ENCODE measurements around the gene ELAVL4. TPM values are rescaled to one million over a fixed set of nuclear protein-coding genes. Genes with fewer than 3 reads are reported as not detected.

The ELAVL4 gene
- total RNA-seq, 1 experiment from 2014 or later: not detected

- ChIA-PET RAD21 (ENCODE audit: low non-redundant PET in 1 of 2, low total read pairs in 2 of 2, uncharacterized antibody in 2 of 2, unreplicated experiment in 2 of 2) (no interaction called here), CTCF (no interaction called here), POLR2A (no interaction called here)
- H3K4me1 ChIP-seq (ENCODE audit: control insufficient read depth in 1 of 2, insufficient read depth in 2 of 2, low read length in 2 of 2): no peaks in the 10 kb centered on the region
- H4K20me1 ChIP-seq (ENCODE audit: insufficient read depth): no peaks in the 10 kb centered on the region
- H3K9me3 ChIP-seq (ENCODE audit: control insufficient read depth in 1 of 2, insufficient read depth in 1 of 2, low read depth in 1 of 2, low read length in 2 of 2): no peaks in the 10 kb centered on the region
- DNase-seq (ENCODE audit: low read depth, low spot score): no peak
- no peak for ATAC-seq
- H3K4me3 ChIP-seq (replicated peaks in 1 of 2; ENCODE audit: low read depth in 1 of 2, low read length in 2 of 2): no peak overlapping the region
- intact Hi-C loops (cut with micrococcal nuclease): no loop called here
- H3K9ac ChIP-seq (ENCODE audit: low read length): no peak overlapping the region
- no peaks in the 10 kb centered on the region for H3K9me2 ChIP-seq (ENCODE audit: insufficient read depth)
- no peaks in the 10 kb centered on the region for H3K27me3 ChIP-seq (ENCODE audit: insufficient read depth, low read length)
- H3K4me2 ChIP-seq (ENCODE audit: low read length): no peak overlapping the region
- H3K27ac ChIP-seq (ENCODE audit: low read depth, low read length): no peak overlapping the region
- H2AFZ ChIP-seq (ENCODE audit: low read depth, low read length, poor library complexity, severe bottlenecking): no peak overlapping the region
- TF ChIP-seq CEBPB (IDR thresholded peaks at IDR 0.05; ENCODE audit: low read depth) (no peak), ATF3 (IDR thresholded peaks at IDR 0.05) (no peak), CTCF (IDR thresholded peaks at IDR 0.05 in 2 of 3, conservative IDR thresholded peaks at IDR 0.05 in 1 of 3; ENCODE audit: borderline replicate concordance in 1 of 3, insufficient read depth in 1 of 3, low read depth in 2 of 3, low read length in 2 of 3) (no peak), SRF (IDR thresholded peaks at IDR 0.05; ENCODE audit: low read depth) (no peak), FOSL1 (IDR thresholded peaks at IDR 0.05; ENCODE audit: low read depth) (no peak), POLR2A (IDR thresholded peaks at IDR 0.05; ENCODE audit: borderline replicate concordance, extremely low read depth, insufficient read depth, insufficient read length) (no peak), ZFX (IDR thresholded peaks at IDR 0.05) (no peak), ZNF274 (IDR thresholded peaks at IDR 0.05; ENCODE audit: low read depth, low read length) (no peak), ZBTB33 (IDR thresholded peaks at IDR 0.05; ENCODE audit: extremely low read depth, insufficient replicate concordance, low read length) (no peak), EZH2 (IDR thresholded peaks at IDR 0.05) (no peak), SP1 (IDR thresholded peaks at IDR 0.05; ENCODE audit: low read depth) (no peak), EGR1 (IDR thresholded peaks at IDR 0.05; ENCODE audit: low read depth) (no peak), YY1 (IDR thresholded peaks at IDR 0.05; ENCODE audit: extremely low read depth, insufficient replicate concordance, low read depth, low read length) (no peak), ELF1 (IDR thresholded peaks at IDR 0.05; ENCODE audit: borderline replicate concordance, low read depth) (no peak), MAX (IDR thresholded peaks at IDR 0.05) (no peak), RAD21 (IDR thresholded peaks at IDR 0.05; ENCODE audit: low read depth) (no peak), JUND (IDR thresholded peaks at IDR 0.05) (no peak), EZH2phosphoT487 (IDR thresholded peaks at IDR 0.05; ENCODE audit: borderline replicate concordance) (no peak)
- H3K79me2 ChIP-seq (ENCODE audit: insufficient read depth, low read length): no peaks in the 10 kb centered on the region
- no peaks in the 10 kb centered on the region for H3K36me3 ChIP-seq (ENCODE audit: control insufficient read depth in 1 of 2, insufficient read depth in 2 of 2, low read length in 2 of 2)
- BruUV-seq (replicated peaks): no TSS peak
These were observed 122.5 kb downstream of the ELAVL4 start for GRCh38 chr1:50231209-50231608.

All from HCT116 (cell line).